ENCODE results near the gene LLGL1. TPM values are rescaled to one million over a fixed set of nuclear protein-coding genes. Genes with fewer than 3 reads are reported as not detected.

The LLGL1 gene
- total RNA-seq, 1 experiment from 2014 or later = 65.0 TPM

DNA sequence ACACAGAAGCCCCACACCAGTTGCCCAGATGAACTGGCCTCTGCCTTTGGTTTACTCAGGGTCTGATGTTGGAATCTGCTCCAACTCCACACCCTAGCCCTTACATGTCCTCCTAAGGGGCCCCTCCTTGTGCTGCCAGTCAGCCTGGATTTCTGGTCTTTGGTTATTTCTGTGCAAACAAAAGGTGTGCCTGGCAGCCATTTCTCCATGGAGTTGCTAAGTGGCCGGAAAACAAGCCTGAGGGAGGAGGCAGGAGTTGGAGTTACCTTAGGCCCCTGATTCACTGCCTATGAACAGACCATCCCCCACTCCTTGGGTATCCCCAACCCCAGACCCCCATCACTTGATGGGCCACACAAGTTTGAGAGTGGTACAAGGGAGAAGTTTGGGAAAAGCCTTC lies 46.2 kb upstream of the LLGL1 start:
- H2AK5ac ChIP-seq (ENCODE audit: insufficient read length, low read length) = no peak overlapping the region
- H3K23ac ChIP-seq (ENCODE audit: insufficient read length, low read depth, low read length) = no peak overlapping the region
- H4K20me1 ChIP-seq (ENCODE audit: control insufficient read depth, insufficient read depth, insufficient read length) = no peaks in the 10 kb centered on the region
- H2BK20ac ChIP-seq (ENCODE audit: low read depth, low read length, poor library complexity, severe bottlenecking) = no peak overlapping the region
- H3K18ac ChIP-seq (ENCODE audit: insufficient read length, low read depth, low read length) = no peak overlapping the region
- H3K23me2 ChIP-seq (ENCODE audit: insufficient read length, low read depth, low read length, poor library complexity, severe bottlenecking) = peaks cover under 1% of the 10 kb centered on the region
- no peaks in the 10 kb centered on the region for H3K36me3 Mint-ChIP-seq (ENCODE audit: insufficient read depth in 1 of 3, low read depth in 3 of 3)
- no peak overlapping the region for H4K5ac ChIP-seq (ENCODE audit: insufficient read length, low read depth, low read length)
- no peak overlapping the region for H4K91ac ChIP-seq (ENCODE audit: insufficient read length, low read depth, low read length)
- H3K56ac ChIP-seq (ENCODE audit: insufficient read length, low read depth, low read length) = no peak overlapping the region
- no peaks in the 10 kb centered on the region for H3K79me1 ChIP-seq (ENCODE audit: insufficient read depth, low read depth, low read length, poor library complexity, severe bottlenecking)
- no peak overlapping the region for H2BK5ac ChIP-seq (ENCODE audit: insufficient read length, low read length)
- DNase-seq = no peak
- H2AFZ ChIP-seq (ENCODE audit: low read length) = no peak overlapping the region
- no peaks in the 10 kb centered on the region for H3K4me1 ChIP-seq (ENCODE audit: insufficient read depth, low read length)
- no peak overlapping the region for H3K4me2 ChIP-seq (ENCODE audit: insufficient read depth, insufficient read length, low read length)
- no CpG with 5 or more reads among the region's 1 CpG for WGBS (ENCODE audit: extremely low coverage, insufficient read length, low lambda C conversion rate)
- no peaks in the 10 kb centered on the region for H3K9me3 ChIP-seq (ENCODE audit: control insufficient read depth, low read depth, low read length)
- H3K4me3 Mint-ChIP-seq = no peak overlapping the region; a peak in 1 of 5 replicates
- no peak overlapping the region for H3K4ac ChIP-seq (ENCODE audit: low read depth, low read length)
- no peak overlapping the region for H3K27ac ChIP-seq (ENCODE audit: insufficient read length, low read depth, low read length)
- no peaks in the 10 kb centered on the region for H3K79me2 ChIP-seq (ENCODE audit: insufficient read depth, low read length)
- no peak overlapping the region for H2BK120ac ChIP-seq (ENCODE audit: low read depth, low read length, poor library complexity, severe bottlenecking)
- TF ChIP-seq, protein P1, sequence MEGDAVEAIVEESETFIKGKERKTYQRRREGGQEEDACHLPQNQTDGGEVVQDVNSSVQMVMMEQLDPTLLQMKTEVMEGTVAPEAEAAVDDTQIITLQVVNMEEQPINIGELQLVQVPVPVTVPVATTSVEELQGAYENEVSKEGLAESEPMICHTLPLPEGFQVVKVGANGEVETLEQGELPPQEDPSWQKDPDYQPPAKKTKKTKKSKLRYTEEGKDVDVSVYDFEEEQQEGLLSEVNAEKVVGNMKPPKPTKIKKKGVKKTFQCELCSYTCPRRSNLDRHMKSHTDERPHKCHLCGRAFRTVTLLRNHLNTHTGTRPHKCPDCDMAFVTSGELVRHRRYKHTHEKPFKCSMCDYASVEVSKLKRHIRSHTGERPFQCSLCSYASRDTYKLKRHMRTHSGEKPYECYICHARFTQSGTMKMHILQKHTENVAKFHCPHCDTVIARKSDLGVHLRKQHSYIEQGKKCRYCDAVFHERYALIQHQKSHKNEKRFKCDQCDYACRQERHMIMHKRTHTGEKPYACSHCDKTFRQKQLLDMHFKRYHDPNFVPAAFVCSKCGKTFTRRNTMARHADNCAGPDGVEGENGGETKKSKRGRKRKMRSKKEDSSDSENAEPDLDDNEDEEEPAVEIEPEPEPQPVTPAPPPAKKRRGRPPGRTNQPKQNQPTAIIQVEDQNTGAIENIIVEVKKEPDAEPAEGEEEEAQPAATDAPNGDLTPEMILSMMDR (conservative IDR thresholded peaks at IDR 0.05) = no peak
- peak overlapping the region in 2 of 3 experiments; percentile 2 to 25; a peak in 2 of 7 replicates for H3K27ac Mint-ChIP-seq
- H2BK15ac ChIP-seq (ENCODE audit: low read depth, low read length) = no peak overlapping the region
- no peaks in the 10 kb centered on the region for H3K27me3 Mint-ChIP-seq (ENCODE audit: low read depth)
- H3K4me1 Mint-ChIP-seq = peaks cover 13 to 22% of the 10 kb centered on the region in 2 experiments
- no peaks in the 10 kb centered on the region for H3K27me3 ChIP-seq (ENCODE audit: insufficient read depth, low read length)
- H3K9ac ChIP-seq (ENCODE audit: extremely low read depth, insufficient read length, low read length) = no peak overlapping the region
- no peak overlapping the region for H3K14ac ChIP-seq (ENCODE audit: insufficient read depth, low read length)
- H3K9me3 Mint-ChIP-seq = no peaks in the 10 kb centered on the region
- H3T11ph ChIP-seq (ENCODE audit: low read length) = no peak overlapping the region
- H4K8ac ChIP-seq (replicated peaks; ENCODE audit: insufficient read length, low read depth, low read length) = no peak overlapping the region
- H2BK12ac ChIP-seq (ENCODE audit: insufficient read length, low read depth, low read length) = no peak overlapping the region

All from H9 (cell line).